Pancreas (tissue), 10 donors: ENCODE measurements around the gene EVA1A. TPM values are rescaled to one million over a fixed set of nuclear protein-coding genes. Genes with fewer than 3 reads are reported as not detected.

ENCODE experiments used
- ATAC-seq, 4 donors: fragments of 200-7000 bp; cut with Tn5 transposase; one replicate each; pipeline versions ENCODE4 v1.8.0 to v1.9.1; 2020; ENCODE audit warnings: mild to moderate bottlenecking in 4 of 4, moderate library complexity in 4 of 4
- DNase-seq, 6 donors: peaks; one replicate each; pipeline ENCODE4 v3.0.0-alpha.2; 2020
- FAIRE-seq: peaks from 2 replicates; lab custom pipeline; 2012; peaks lifted over from hg19 to GRCh38; lab: Jason Lieb, UNC
- H3K27ac ChIP-seq, 4 donors: fragments of 200-600 bp; sonication (generic); 1 replicate in 3 of 4; 2 replicates in 1 of 4; pipeline versions ENCODE4 v1.5.0 to v1.8.0; 2020
- H3K27me3 ChIP-seq, 4 donors: fragments of 200-600 bp; one replicate each; pipeline ENCODE4 v1.8.0; 2021
- H3K36me3 ChIP-seq, 3 donors: fragments of 200-600 bp; sonication (generic) in 1 of 3; one replicate each; pipeline versions ENCODE4 v1.5.0 to v1.8.0; 2020 to 2021
- H3K4me1 ChIP-seq, 3 donors: fragments of 200-600 bp; one replicate each; pipeline ENCODE4 v1.8.0; 2021
- H3K4me3 ChIP-seq, 4 donors: fragments of 200-600 bp; sonication (generic) in 2 of 4; one replicate each; pipeline versions ENCODE4 v1.5.0 to v1.8.0; 2020 to 2021
- H3K9me3 ChIP-seq, 4 donors: fragments of 200-600 bp; one replicate each; pipeline ENCODE4 v1.8.0; 2021
- WGBS, 2 donors: extraction: QIAGEN DNeasy Blood & Tissue Kit; methylation state at CpG; one replicate each; pipeline ENCODE4 v1.1.7; 2013; 5-methylcytosine and 5-hydroxymethylcytosine counted together
- intact Hi-C, 3 donors: fragments of 100-400 bp; cut with DNase I; formaldehyde crosslinking; loops; one replicate each; pipeline versions ENCODE4 v1.11.1 to v1.14.2; 2022
- polyA plus RNA-seq, 2 donors: library from polyadenylated mRNA; stranded (reverse); fragments of 200-250 nt; gene quantifications; one replicate each; pipeline ENCODE4 v1.2.3, GENCODE V29; 2013
- total RNA-seq, 6 donors: library from RNA; stranded (reverse); fragmentation: NEBNext Ultra II Directional in 4 of 6; extraction: Animal tissue kit (Norgen Biotek cat#: 25700) in 4 of 6; gene quantifications; one replicate each; pipeline versions ENCODE4 v1.2.1 to v1.2.4, GENCODE V29; 2021 to 2023
- TF ChIP-seq, protein P1 (sequence below), 4 donors: fragments of 200-600 bp; sonication (generic) in 3 of 4; IDR thresholded peaks; one replicate each; pipeline versions ENCODE4 v1.5.0 to v1.8.0; 2021; ENCODE audit warnings: antibody characterized with exemption in 4 of 4
- donor health status: healthy with polysubstance abuse.
- donor health status: DM: no; HTN: no; CAD: no; lungs with moderate emphysema.
- donor health status: DM: no; HTN: no; CAD: no.
- donor health status: control.
- donor health status: control.
- donor health status: Bipolar disorder and iron deficiency.
- donor health status: DM: yes; HTN: yes; CAD: no.
- donor health status: DM: no; HTN: no; CAD: no.
- donor health status: DM: no; HTN: no; CAD: no.
- donor health status: DM: yes; HTN: yes; CAD: no.

Gene EVA1A
- total and polyA plus RNA-seq, 8 donors, result 16.1 to 36.8 (median 22.4) TPM

GRCh38 chr2:75459565-75460310 lies 101.0 kb downstream of the EVA1A start:
- ATAC-seq (no peak), FAIRE-seq (no peak), DNase-seq (no peak)
- intact Hi-C loops, result no loop called here
- Histone ChIP-seq H3K4me1 (no peaks in the 10 kb centered on the region), H3K9me3 (no peaks in the 10 kb centered on the region), H3K27me3 (no peaks in the 10 kb centered on the region), H3K4me3 (no peak overlapping the region), H3K36me3 (no peaks in the 10 kb centered on the region), H3K27ac (no peak overlapping the region)
- 65 to 70% methylated on average over 14 of the region's 14 CpGs for WGBS, 2 donors
- TF ChIP-seq, protein P1, sequence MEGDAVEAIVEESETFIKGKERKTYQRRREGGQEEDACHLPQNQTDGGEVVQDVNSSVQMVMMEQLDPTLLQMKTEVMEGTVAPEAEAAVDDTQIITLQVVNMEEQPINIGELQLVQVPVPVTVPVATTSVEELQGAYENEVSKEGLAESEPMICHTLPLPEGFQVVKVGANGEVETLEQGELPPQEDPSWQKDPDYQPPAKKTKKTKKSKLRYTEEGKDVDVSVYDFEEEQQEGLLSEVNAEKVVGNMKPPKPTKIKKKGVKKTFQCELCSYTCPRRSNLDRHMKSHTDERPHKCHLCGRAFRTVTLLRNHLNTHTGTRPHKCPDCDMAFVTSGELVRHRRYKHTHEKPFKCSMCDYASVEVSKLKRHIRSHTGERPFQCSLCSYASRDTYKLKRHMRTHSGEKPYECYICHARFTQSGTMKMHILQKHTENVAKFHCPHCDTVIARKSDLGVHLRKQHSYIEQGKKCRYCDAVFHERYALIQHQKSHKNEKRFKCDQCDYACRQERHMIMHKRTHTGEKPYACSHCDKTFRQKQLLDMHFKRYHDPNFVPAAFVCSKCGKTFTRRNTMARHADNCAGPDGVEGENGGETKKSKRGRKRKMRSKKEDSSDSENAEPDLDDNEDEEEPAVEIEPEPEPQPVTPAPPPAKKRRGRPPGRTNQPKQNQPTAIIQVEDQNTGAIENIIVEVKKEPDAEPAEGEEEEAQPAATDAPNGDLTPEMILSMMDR (IDR thresholded peaks at IDR 0.05), result no peak

GRCh38 chr2:75458201-75458600 lies 102.5 kb downstream of the EVA1A start:
- Histone ChIP-seq H3K27ac (no peak overlapping the region), H3K9me3 (no peaks in the 10 kb centered on the region), H3K36me3 (no peaks in the 10 kb centered on the region), H3K4me1 (no peaks in the 10 kb centered on the region), H3K27me3 (no peaks in the 10 kb centered on the region), H3K4me3 (no peak overlapping the region)
- WGBS, 2 donors, result 80 to 84% methylated on average over 1 of the region's 1 CpG
- no peak for ATAC-seq
- intact Hi-C loops, result no loop called here
- TF ChIP-seq, protein P1 (IDR thresholded peaks at IDR 0.05), result no peak
- FAIRE-seq, result no peak
- no peak for DNase-seq

DNA sequence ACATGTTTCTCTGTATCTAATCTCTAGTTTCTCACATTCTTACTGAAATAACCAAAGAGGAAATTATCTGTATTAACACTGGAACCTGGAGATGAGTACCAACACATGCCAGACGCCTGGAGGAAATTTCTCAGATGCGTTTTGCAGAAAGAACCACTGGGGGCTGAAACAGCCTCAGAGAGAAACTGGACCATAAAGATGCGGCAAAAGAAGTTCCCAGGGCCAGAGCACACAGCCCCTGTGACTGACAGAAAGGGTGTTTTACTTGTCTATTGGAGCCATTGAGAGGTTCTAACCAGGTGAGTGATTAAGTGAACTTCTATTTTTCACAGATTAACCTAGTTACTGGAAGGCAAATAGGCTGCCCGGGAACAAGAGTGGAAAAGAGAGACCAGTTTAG lies 103.9 kb downstream of the EVA1A start:
- H3K9me3 ChIP-seq, result no peaks in the 10 kb centered on the region
- H3K27me3 ChIP-seq, result no peaks in the 10 kb centered on the region
- ATAC-seq (no peak), DNase-seq (no peak), FAIRE-seq (no peak)
- H3K27ac ChIP-seq, result no peak overlapping the region
- intact Hi-C loops, result no loop called here
- H3K4me1 ChIP-seq, result no peaks in the 10 kb centered on the region
- no peaks in the 10 kb centered on the region for H3K36me3 ChIP-seq
- WGBS, 2 donors, result 84 to 86% methylated on average over 4 of the region's 4 CpGs
- TF ChIP-seq, protein P1 (IDR thresholded peaks at IDR 0.05), result no peak
- no peak overlapping the region for H3K4me3 ChIP-seq

- WGBS, 2 donors, result 94 to 97% methylated on average over 3 of the region's 3 CpGs
- no peak for ATAC-seq
- TF ChIP-seq, protein P1 (IDR thresholded peaks at IDR 0.05), result no peak
- Histone ChIP-seq H3K27me3 (no peaks in the 10 kb centered on the region), H3K4me3 (no peak overlapping the region), H3K9me3 (no peaks in the 10 kb centered on the region), H3K4me1 (no peaks in the 10 kb centered on the region), H3K27ac (no peak overlapping the region), H3K36me3 (no peaks in the 10 kb centered on the region)
- DNase-seq, result no peak
- intact Hi-C loops, result no loop called here
- FAIRE-seq, result no peak
These were observed 104.6 kb downstream of the EVA1A start for GRCh38 chr2:75456111-75456510.

- DNase-seq (no peak), FAIRE-seq (no peak), ATAC-seq (no peak)
- H3K27me3 ChIP-seq, result no peaks in the 10 kb centered on the region
- H3K4me3 ChIP-seq, result no peak overlapping the region
- no peaks in the 10 kb centered on the region for H3K4me1 ChIP-seq
- 71 to 81% methylated on average over 2 of the region's 2 CpGs for WGBS, 2 donors
- TF ChIP-seq, protein P1 (IDR thresholded peaks at IDR 0.05), result no peak
- H3K27ac ChIP-seq, result no peak overlapping the region
- intact Hi-C loops, result no loop called here
- H3K9me3 ChIP-seq, result no peaks in the 10 kb centered on the region
- H3K36me3 ChIP-seq, result no peaks in the 10 kb centered on the region
These were observed 106.5 kb downstream of the EVA1A start for GRCh38 chr2:75454241-75454620.
